ENCODE results near the gene IMPG2. TPM values are rescaled to one million over a fixed set of nuclear protein-coding genes. Genes with fewer than 3 reads are reported as not detected.
A peak's percentile ranks its signal among the peaks of the same experiment; 100 is the strongest.

The IMPG2 gene
- total and polyA plus RNA-seq, 2 experiments from 2014 or later, result 0.11 TPM; not detected in 1

GRCh38 chr3:101216710-101217465 is 103.5 kb downstream of the IMPG2 start:
- in situ Hi-C loops (cut with MboI), result no loop called here
- H2AFZ ChIP-seq, result no peak overlapping the region; the same call in 1 of the 2 replicates

GRCh38 chr3:101212730-101213129 is 107.6 kb downstream of the IMPG2 start:
- Histone ChIP-seq H3K9ac (no peak overlapping the region), H3F3A (ENCODE audit: insufficient read depth) (no peaks in the 10 kb centered on the region), H3K4me1 (ENCODE audit: insufficient read depth) (no peaks in the 10 kb centered on the region), H3K27ac (no peak overlapping the region), H4K20me1 (ENCODE audit: insufficient read depth) (no peaks in the 10 kb centered on the region), H3K36me3 (ENCODE audit: low read depth) (no peaks in the 10 kb centered on the region), H3K79me2 (ENCODE audit: insufficient read depth) (no peaks in the 10 kb centered on the region), H3K4me2 (ENCODE audit: unreplicated experiment) (no peak overlapping the region), H3K27me3 (replicated peaks; ENCODE audit: insufficient read depth) (no peaks in the 10 kb centered on the region), H3K9me3 (ENCODE audit: low read depth) (no peaks in the 10 kb centered on the region), H2AFZ (no peak overlapping the region), H3K9me2 (ENCODE audit: insufficient read depth) (no peaks in the 10 kb centered on the region), H3K4me3 (no peak overlapping the region)
- in situ Hi-C loops (cut with MboI), result no loop called here
- no peak for TF ChIP-seq EZH2 (IDR thresholded peaks at IDR 0.05; ENCODE audit: insufficient read depth, poor library complexity, severe bottlenecking)
- no peak for TF ChIP-seq EZH2phosphoT487 (IDR thresholded peaks at IDR 0.05; ENCODE audit: insufficient read depth, low read depth)
- 61 to 64% methylated on average over 2 of the region's 2 CpGs for WGBS, 2 experiments (ENCODE audit: low coverage in 1 of 2, low lambda C conversion rate in 2 of 2, missing lambda C conversion rate in 2 of 2)
- DNase-seq, result no peak

More at GRCh38 chr3:101216710-101217465, 103.5 kb downstream of the IMPG2 start:
- no peak overlapping the region for H3K4me3 ChIP-seq
- no peaks in the 10 kb centered on the region for H3K9me3 ChIP-seq (ENCODE audit: low read depth)
- no peaks in the 10 kb centered on the region for H4K20me1 ChIP-seq (ENCODE audit: insufficient read depth)
- no peaks in the 10 kb centered on the region for H3F3A ChIP-seq (ENCODE audit: insufficient read depth)
- no peak overlapping the region for H3K9ac ChIP-seq
- peak; percentile 84 for DNase-seq
- WGBS, 2 experiments (ENCODE audit: low coverage in 1 of 2, low lambda C conversion rate in 2 of 2, missing lambda C conversion rate in 2 of 2), result 40 to 44% methylated on average over 3 of the region's 3 CpGs
- H3K4me1 ChIP-seq (ENCODE audit: insufficient read depth), result no peaks in the 10 kb centered on the region
- H3K36me3 ChIP-seq (ENCODE audit: low read depth), result no peaks in the 10 kb centered on the region
- H3K27ac ChIP-seq, result peak overlapping the region; percentile 32
- TF ChIP-seq EZH2 (IDR thresholded peaks at IDR 0.05; ENCODE audit: insufficient read depth, poor library complexity, severe bottlenecking), result no peak
- no peak for TF ChIP-seq EZH2phosphoT487 (IDR thresholded peaks at IDR 0.05; ENCODE audit: insufficient read depth, low read depth)
- H3K9me2 ChIP-seq (ENCODE audit: insufficient read depth), result no peaks in the 10 kb centered on the region
- no peaks in the 10 kb centered on the region for H3K27me3 ChIP-seq (replicated peaks; ENCODE audit: insufficient read depth)
- H3K79me2 ChIP-seq (ENCODE audit: insufficient read depth), result no peaks in the 10 kb centered on the region
- H3K4me2 ChIP-seq (ENCODE audit: unreplicated experiment), result no peak overlapping the region

DNA sequence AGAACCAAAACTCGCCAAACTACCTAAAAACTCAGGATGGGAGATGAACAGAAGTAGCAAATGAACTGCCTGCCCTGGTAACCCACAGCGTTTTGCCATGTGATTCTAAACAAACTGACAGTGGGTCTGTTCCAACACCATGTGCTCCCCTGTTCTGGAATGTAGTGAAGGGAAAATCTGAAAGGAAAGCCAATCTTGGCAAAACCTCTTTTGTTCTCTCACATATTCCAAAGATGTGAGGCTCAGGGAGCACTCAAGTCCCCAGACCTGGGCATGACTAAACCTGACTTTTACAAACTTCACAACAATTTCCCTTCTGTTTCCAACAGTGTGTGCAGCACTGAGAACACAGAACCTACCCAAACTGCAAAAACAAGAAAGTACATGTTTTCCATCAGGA is 116.1 kb downstream of the IMPG2 start:
- Histone ChIP-seq H3K4me2 (ENCODE audit: unreplicated experiment) (no peak overlapping the region), H4K20me1 (ENCODE audit: insufficient read depth) (no peaks in the 10 kb centered on the region), H3K36me3 (ENCODE audit: low read depth) (no peaks in the 10 kb centered on the region), H2AFZ (no peak overlapping the region; the same call in 1 of the 2 replicates), H3K9ac (no peak overlapping the region), H3F3A (ENCODE audit: insufficient read depth) (0 out of 2 replicates have a peak, but pooled peaks cover 6% of the 10 kb centered on the region), H3K9me3 (ENCODE audit: low read depth) (no peaks in the 10 kb centered on the region), H3K4me3 (no peak overlapping the region), H3K79me2 (ENCODE audit: insufficient read depth) (no peaks in the 10 kb centered on the region), H3K27me3 (replicated peaks; ENCODE audit: insufficient read depth) (no peaks in the 10 kb centered on the region), H3K27ac (no peak overlapping the region), H3K4me1 (ENCODE audit: insufficient read depth) (peaks cover 7% of the 10 kb centered on the region), H3K9me2 (ENCODE audit: insufficient read depth) (no peaks in the 10 kb centered on the region)
- WGBS, 2 experiments (ENCODE audit: low coverage in 1 of 2, low lambda C conversion rate in 2 of 2, missing lambda C conversion rate in 2 of 2), result 19 to 21% methylated on average over 2 of the region's 2 CpGs
- TF ChIP-seq EZH2phosphoT487 (IDR thresholded peaks at IDR 0.05; ENCODE audit: insufficient read depth, low read depth) (no peak), EZH2 (IDR thresholded peaks at IDR 0.05; ENCODE audit: insufficient read depth, poor library complexity, severe bottlenecking) (no peak)
- DNase-seq, result no peak
- in situ Hi-C loops (cut with MboI), result no loop called here

- H3K27ac ChIP-seq, result no peak overlapping the region
- no peaks in the 10 kb centered on the region for H3K9me3 ChIP-seq (ENCODE audit: low read depth)
- H4K20me1 ChIP-seq (ENCODE audit: insufficient read depth), result no peaks in the 10 kb centered on the region
- no peaks in the 10 kb centered on the region for H3K27me3 ChIP-seq (replicated peaks; ENCODE audit: insufficient read depth)
- H3K4me3 ChIP-seq, result no peak overlapping the region
- H3F3A ChIP-seq (ENCODE audit: insufficient read depth), result 0 out of 2 replicates have a peak, but pooled peaks cover 6% of the 10 kb centered on the region
- 50 to 60% methylated on average over 5 of the region's 5 CpGs for WGBS, 2 experiments (ENCODE audit: low coverage in 1 of 2, low lambda C conversion rate in 2 of 2, missing lambda C conversion rate in 2 of 2)
- H2AFZ ChIP-seq, result no peak overlapping the region
- TF ChIP-seq EZH2phosphoT487 (IDR thresholded peaks at IDR 0.05; ENCODE audit: insufficient read depth, low read depth), result no peak
- TF ChIP-seq EZH2 (IDR thresholded peaks at IDR 0.05; ENCODE audit: insufficient read depth, poor library complexity, severe bottlenecking), result no peak
- no peak overlapping the region for H3K9ac ChIP-seq
- DNase-seq, result peak; percentile 52
- H3K9me2 ChIP-seq (ENCODE audit: insufficient read depth), result no peaks in the 10 kb centered on the region
- in situ Hi-C loops (cut with MboI), result no loop called here
- H3K4me2 ChIP-seq (ENCODE audit: unreplicated experiment), result no peak overlapping the region
- H3K36me3 ChIP-seq (ENCODE audit: low read depth), result no peaks in the 10 kb centered on the region
- peaks cover 7% of the 10 kb centered on the region for H3K4me1 ChIP-seq (ENCODE audit: insufficient read depth)
- H3K79me2 ChIP-seq (ENCODE audit: insufficient read depth), result no peaks in the 10 kb centered on the region
These were observed 117.0 kb downstream of the IMPG2 start for GRCh38 chr3:101203411-101203810.

Data from GM23248 (cell line).